CD14-positive monocyte (primary cell): Measurements from ENCODE around the gene ALS2CL. TPM values are rescaled to one million over a fixed set of nuclear protein-coding genes. Genes with fewer than 3 reads are reported as not detected.
"Not testable (repeated sequence)": the region's sequence is repeated elsewhere in the genome, so short reads cannot be mapped to it uniquely, and the experiment has no call there.

Source experiments
- DNase-seq, 3 donors: peaks; one replicate each; pipeline ENCODE4 v3.0.0-alpha.2; 2011 to 2022
- H2AFZ ChIP-seq: 2 replicates; pipeline ENCODE4 v1.6.0; 2012; ENCODE audit warnings: mild to moderate bottlenecking, low read depth, low read length, inconsistent platforms; ENCODE audit not compliant: insufficient read depth, poor library complexity, severe bottlenecking
- H3K27ac ChIP-seq, 2 donors: 1 replicate in 1 of 2; 2 replicates in 1 of 2; pipeline ENCODE4 v1.5.1; 2012 to 2013; ENCODE audit warnings: low read length in 2 of 2, control low read depth in 1 of 2, inconsistent platforms in 1 of 2, low read depth in 1 of 2, mild to moderate bottlenecking in 1 of 2
- H3K27me3 ChIP-seq, 2 donors: one replicate each; pipeline versions ENCODE4 v1.6.0 to v1.6.1; 2011 to 2013; ENCODE audit warnings: low read length in 2 of 2; ENCODE audit not compliant: control insufficient read depth in 2 of 2, insufficient read depth in 2 of 2
- H3K36me3 ChIP-seq, 2 donors: replicated peaks in 1 of 2; 1 replicate in 1 of 2; 2 replicates in 1 of 2; pipeline versions ENCODE4 v1.5.1 to v1.6.1; 2012 to 2013; ENCODE audit warnings: low read length in 2 of 2, control low read depth in 1 of 2, inconsistent platforms in 1 of 2, mild to moderate bottlenecking in 1 of 2; ENCODE audit not compliant: insufficient read depth in 2 of 2, control insufficient read depth in 1 of 2
- H3K4me1 ChIP-seq, 2 donors: 1 replicate in 1 of 2; 2 replicates in 1 of 2; pipeline versions ENCODE4 v1.5.1 to v1.6.1; 2012 to 2013; ENCODE audit warnings: low read length in 2 of 2, control low read depth in 1 of 2, inconsistent platforms in 1 of 2, mild to moderate bottlenecking in 1 of 2, moderate library complexity in 1 of 2; ENCODE audit not compliant: insufficient read depth in 2 of 2, control insufficient read depth in 1 of 2
- H3K4me2 ChIP-seq: replicated peaks from 2 replicates; pipeline ENCODE3; 2012; ENCODE audit warnings: low read length, moderate library complexity, mild to moderate bottlenecking; ENCODE audit not compliant: poor library complexity, severe bottlenecking; ENCODE audit errors: extremely low read depth
- H3K4me3 ChIP-seq, 3 experiments: fragments of 200-600 bp in 1 of 3; sonication (generic) in 1 of 3; replicated peaks in 1 of 3; 1 replicate in 2 of 3; 2 replicates in 1 of 3; pipeline ENCODE4 v1.5.1; 2011 to 2013; ENCODE audit warnings: low read length in 3 of 3, mild to moderate bottlenecking in 3 of 3, control low read depth in 2 of 3, low read depth in 2 of 3, inconsistent platforms in 1 of 3, moderate library complexity in 1 of 3
- H3K79me2 ChIP-seq: 2 replicates; pipeline ENCODE4 v1.6.0; 2012; ENCODE audit warnings: mild to moderate bottlenecking, control low read depth, inconsistent platforms, low read length, moderate library complexity; ENCODE audit not compliant: insufficient read depth
- H3K9ac ChIP-seq: 2 replicates; pipeline ENCODE4 v1.6.0; 2017; ENCODE audit warnings: low read length, mild to moderate bottlenecking; ENCODE audit not compliant: insufficient read depth, poor library complexity, severe bottlenecking
- H3K9me3 ChIP-seq, 2 donors: replicated peaks in 1 of 2; 1 replicate in 1 of 2; 2 replicates in 1 of 2; pipeline versions ENCODE4 v1.5.1 to v1.6.1; 2012 to 2013; ENCODE audit warnings: low read length in 2 of 2, control low read depth in 1 of 2; ENCODE audit not compliant: control insufficient read depth in 1 of 2, insufficient read depth in 1 of 2
- H4K20me1 ChIP-seq: 2 replicates; pipeline ENCODE4 v1.6.0; 2012; ENCODE audit warnings: mild to moderate bottlenecking, low read length, control low read depth, moderate library complexity; ENCODE audit not compliant: insufficient read depth
- H3K27ac Mint-ChIP-seq, 7 donors: one replicate each; pipeline ENCODE4 v1.8.0; 2020; ENCODE audit warnings: mild to moderate bottlenecking in 7 of 7, mixed read lengths in 7 of 7, moderate library complexity in 6 of 7, inconsistent platforms in 2 of 7
- H3K27me3 Mint-ChIP-seq, 3 donors: one replicate each; pipeline ENCODE4 v1.8.0; 2021 to 2022; ENCODE audit warnings: low read depth in 3 of 3, mild to moderate bottlenecking in 3 of 3, mixed read lengths in 3 of 3, moderate library complexity in 3 of 3, inconsistent platforms in 1 of 3
- H3K36me3 Mint-ChIP-seq, 2 donors: one replicate each; pipeline ENCODE4 v1.8.0; 2020; ENCODE audit warnings: mixed read lengths in 2 of 2, inconsistent platforms in 1 of 2, mild to moderate bottlenecking in 1 of 2
- H3K4me1 Mint-ChIP-seq: one replicate; pipeline ENCODE4 v1.8.0; 2020; ENCODE audit warnings: mild to moderate bottlenecking, mixed read lengths
- H3K4me3 Mint-ChIP-seq, 2 donors: one replicate each; pipeline ENCODE4 v1.8.0; 2020; ENCODE audit warnings: mild to moderate bottlenecking in 2 of 2, mixed read lengths in 2 of 2, moderate library complexity in 1 of 2
- H3K9me3 Mint-ChIP-seq, 7 donors: one replicate each; pipeline ENCODE4 v1.8.0; 2020 to 2022; ENCODE audit warnings: mixed read lengths in 7 of 7, mild to moderate bottlenecking in 6 of 7, moderate library complexity in 6 of 7, inconsistent platforms in 2 of 7
- WGBS: methylation state at CpG from one replicate; pipeline ENCODE4 v1.1.5; 2013; ENCODE audit warnings: missing lambda C conversion rate; ENCODE audit not compliant: insufficient coverage; 5-methylcytosine and 5-hydroxymethylcytosine counted together
- intact Hi-C, 2 donors: fragments of 100-400 bp; cut with micrococcal nuclease; formaldehyde crosslinking; loops; one replicate each; pipeline versions ENCODE4 v1.15.0 to v1.15.1; 2023
- polyA plus RNA-seq, 3 donors: library from polyadenylated mRNA; depleted of rRNA in 1 of 3; unstranded in 2 of 3; stranded (reverse) in 1 of 3; fragments of 300-500 nt in 2 of 3; fragments of >200 nt in 1 of 3; fragmentation: Illumina TruSeq in 2 of 3; gene quantifications; 1 replicate in 2 of 3; 2 replicates in 1 of 3; pipeline ENCODE4 v1.2.3, GENCODE V29; 2012 to 2021
- TF ChIP-seq, protein P1 (sequence below): fragments of 200-600 bp; IDR thresholded peaks from one replicate; pipeline ENCODE4 v1.8.0; 2022; ENCODE audit warnings: antibody characterized with exemption, mild to moderate bottlenecking

The ALS2CL gene
- polyA plus RNA-seq, 3 donors, result 0.38 to 5.7 (median 0.55) TPM

- H3K4me2 ChIP-seq, result no peak overlapping the region
- peaks cover 5% of the 10 kb centered on the region for H4K20me1 ChIP-seq
- H3K27me3 ChIP-seq, result peaks cover 8 to 27% of the 10 kb centered on the region in 2 donors
- no peak overlapping the region for H3K27ac ChIP-seq
- H3K36me3 Mint-ChIP-seq, result peaks cover 0 to 1% of the 10 kb centered on the region in 2 donors
- H3K4me3 Mint-ChIP-seq, result no peak overlapping the region
- H3K4me1 ChIP-seq, result peaks cover 12 to 16% of the 10 kb centered on the region in 2 donors
- no peak overlapping the region for H3K27ac Mint-ChIP-seq
- H2AFZ ChIP-seq, result no peak overlapping the region
- WGBS, result no CpG with 5 or more reads among the region's 4 CpGs
- H3K4me3 ChIP-seq, result no peak overlapping the region
- TF ChIP-seq, protein P1, sequence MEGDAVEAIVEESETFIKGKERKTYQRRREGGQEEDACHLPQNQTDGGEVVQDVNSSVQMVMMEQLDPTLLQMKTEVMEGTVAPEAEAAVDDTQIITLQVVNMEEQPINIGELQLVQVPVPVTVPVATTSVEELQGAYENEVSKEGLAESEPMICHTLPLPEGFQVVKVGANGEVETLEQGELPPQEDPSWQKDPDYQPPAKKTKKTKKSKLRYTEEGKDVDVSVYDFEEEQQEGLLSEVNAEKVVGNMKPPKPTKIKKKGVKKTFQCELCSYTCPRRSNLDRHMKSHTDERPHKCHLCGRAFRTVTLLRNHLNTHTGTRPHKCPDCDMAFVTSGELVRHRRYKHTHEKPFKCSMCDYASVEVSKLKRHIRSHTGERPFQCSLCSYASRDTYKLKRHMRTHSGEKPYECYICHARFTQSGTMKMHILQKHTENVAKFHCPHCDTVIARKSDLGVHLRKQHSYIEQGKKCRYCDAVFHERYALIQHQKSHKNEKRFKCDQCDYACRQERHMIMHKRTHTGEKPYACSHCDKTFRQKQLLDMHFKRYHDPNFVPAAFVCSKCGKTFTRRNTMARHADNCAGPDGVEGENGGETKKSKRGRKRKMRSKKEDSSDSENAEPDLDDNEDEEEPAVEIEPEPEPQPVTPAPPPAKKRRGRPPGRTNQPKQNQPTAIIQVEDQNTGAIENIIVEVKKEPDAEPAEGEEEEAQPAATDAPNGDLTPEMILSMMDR, result peak; percentile 97
- peaks cover 32 to 44% (median 40%) of the 10 kb centered on the region in 3 donors for H3K27me3 Mint-ChIP-seq
- H3K79me2 ChIP-seq, result no peaks in the 10 kb centered on the region
- H3K9me3 Mint-ChIP-seq, result peaks cover 0 to 4% (median 0%) of the 10 kb centered on the region in 7 donors
- no peak overlapping the region for H3K9ac ChIP-seq
- H3K4me1 Mint-ChIP-seq, result peaks cover 15% of the 10 kb centered on the region
- no peaks in the 10 kb centered on the region for H3K36me3 ChIP-seq
- no peaks in the 10 kb centered on the region for H3K9me3 ChIP-seq
- DNase-seq, result peak; percentile 60 to 69 (median 64)
- intact Hi-C loops, result loop anchor here (1.0 to 10.0 kb wide), 6 partner anchors 190 to 620 kb away; no protein-coding TSS in a partner anchor
Observed at GRCh38 chr3:46705022-46705530, 11.6 kb upstream of the ALS2CL start.

DNA sequence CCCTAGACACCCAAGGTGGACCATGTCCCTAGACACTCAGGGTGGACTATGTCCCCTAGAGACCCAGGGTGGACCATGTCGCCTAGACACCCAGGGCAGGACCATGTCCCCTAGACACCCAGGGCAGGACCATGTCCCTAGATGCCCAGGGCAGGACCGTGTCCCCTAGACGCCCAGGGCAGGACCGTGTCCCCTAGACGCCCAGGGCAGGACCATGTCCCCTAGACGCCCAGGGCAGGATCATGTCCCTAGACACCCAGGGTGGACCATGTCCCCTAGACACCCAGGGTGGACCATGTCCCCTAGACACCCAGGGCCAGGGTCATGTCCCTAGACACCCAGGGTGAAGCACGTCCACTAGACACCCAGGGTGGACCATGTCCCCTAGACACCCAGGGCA lies 10.9 kb upstream of the ALS2CL start:
- Mint-ChIP-seq H3K27me3 (peaks cover 30 to 44% (median 42%) of the 10 kb centered on the region in 3 donors), H3K4me1 (peaks cover 22% of the 10 kb centered on the region)
- not testable (repeated sequence) for H3K9me3 Mint-ChIP-seq, H3K27ac ChIP-seq, H3K9ac ChIP-seq, H3K36me3 Mint-ChIP-seq, H3K4me2 ChIP-seq, H3K79me2 ChIP-seq, H3K4me3 ChIP-seq, H3K9me3 ChIP-seq, H3K4me3 Mint-ChIP-seq, H3K36me3 ChIP-seq, H3K27ac Mint-ChIP-seq, DNase-seq, H4K20me1 ChIP-seq, H2AFZ ChIP-seq
- H3K27me3 ChIP-seq, result peaks cover 8 to 27% of the 10 kb centered on the region in 2 donors
- intact Hi-C loops, result loop anchor here (2.0 to 10.0 kb wide), 2 partner anchors 190 to 620 kb away; no protein-coding TSS in a partner anchor
- H3K4me1 ChIP-seq, result peaks cover 19 to 23% of the 10 kb centered on the region in 2 donors
- 74% methylated on average over 6 of the region's 7 CpGs for WGBS
